Osteoblast (primary cell): Measurements from ENCODE around the gene ISOC1. TPM values are rescaled to one million over a fixed set of nuclear protein-coding genes. Genes with fewer than 3 reads are reported as not detected.

Experiments used
- DNase-seq: peaks from one replicate; pipeline ENCODE4 v3.0.0; 2011; ENCODE audit warnings: low spot score, mixed read lengths; ENCODE audit not compliant: insufficient read length; ENCODE audit errors: missing footprints
- H2AFZ ChIP-seq: 2 replicates; pipeline ENCODE4 v1.6.0; 2011; ENCODE audit warnings: mild to moderate bottlenecking, low read length
- H3K27ac ChIP-seq: 2 replicates; pipeline ENCODE4 v1.5.1; 2011; ENCODE audit warnings: mild to moderate bottlenecking, low read depth, low read length, moderate library complexity
- H3K27me3 ChIP-seq: 2 replicates; pipeline ENCODE4 v1.6.0; 2012; ENCODE audit warnings: mild to moderate bottlenecking, control low read depth, inconsistent platforms, low read length, moderate library complexity; ENCODE audit not compliant: insufficient read depth
- H3K36me3 ChIP-seq: 2 replicates; pipeline ENCODE4 v1.5.1; 2011; ENCODE audit warnings: mild to moderate bottlenecking, low read length, control low read depth, moderate library complexity; ENCODE audit not compliant: insufficient read depth
- H3K4me1 ChIP-seq: 2 replicates; pipeline ENCODE4 v1.5.1; 2011; ENCODE audit warnings: mild to moderate bottlenecking, low read length, control low read depth, moderate library complexity; ENCODE audit not compliant: insufficient read depth
- H3K4me2 ChIP-seq: 2 replicates; pipeline ENCODE4 v1.6.0; 2011; ENCODE audit warnings: mild to moderate bottlenecking, low read length; ENCODE audit not compliant: insufficient read depth
- H3K4me3 ChIP-seq: fragments of 200-600 bp; sonication (generic); 3 replicates; pipeline ENCODE4 v1.5.1; 2012; ENCODE audit warnings: mild to moderate bottlenecking, low read length, inconsistent platforms; ENCODE audit not compliant: insufficient read depth
- H3K79me2 ChIP-seq: 2 replicates; pipeline ENCODE4 v1.6.0; 2012; ENCODE audit warnings: mild to moderate bottlenecking, low read length, control low read depth, inconsistent platforms; ENCODE audit not compliant: insufficient read depth
- H3K9me3 ChIP-seq: 2 replicates; pipeline ENCODE4 v1.5.1; 2011; ENCODE audit warnings: low read depth, low read length, control low read depth
- H4K20me1 ChIP-seq: 2 replicates; pipeline ENCODE4 v1.6.0; 2012; ENCODE audit warnings: mild to moderate bottlenecking, low read length, control low read depth; ENCODE audit not compliant: insufficient read depth
- total RNA-seq: library from RNA; depleted of rRNA; stranded (reverse); fragments of >200 nt; gene quantifications from 2 replicates; pipeline ENCODE4 v1.2.3, GENCODE V29; 2012
- TF ChIP-seq, protein P1 (sequence below): IDR thresholded peaks from 2 replicates; pipeline ENCODE4 v1.5.1; 2011; ENCODE audit warnings: mild to moderate bottlenecking, low read depth, low read length, moderate library complexity; ENCODE audit errors: extremely low read depth

Gene ISOC1
- 7.7 and 9.8 TPM in 2 replicates for total RNA-seq

DNA sequence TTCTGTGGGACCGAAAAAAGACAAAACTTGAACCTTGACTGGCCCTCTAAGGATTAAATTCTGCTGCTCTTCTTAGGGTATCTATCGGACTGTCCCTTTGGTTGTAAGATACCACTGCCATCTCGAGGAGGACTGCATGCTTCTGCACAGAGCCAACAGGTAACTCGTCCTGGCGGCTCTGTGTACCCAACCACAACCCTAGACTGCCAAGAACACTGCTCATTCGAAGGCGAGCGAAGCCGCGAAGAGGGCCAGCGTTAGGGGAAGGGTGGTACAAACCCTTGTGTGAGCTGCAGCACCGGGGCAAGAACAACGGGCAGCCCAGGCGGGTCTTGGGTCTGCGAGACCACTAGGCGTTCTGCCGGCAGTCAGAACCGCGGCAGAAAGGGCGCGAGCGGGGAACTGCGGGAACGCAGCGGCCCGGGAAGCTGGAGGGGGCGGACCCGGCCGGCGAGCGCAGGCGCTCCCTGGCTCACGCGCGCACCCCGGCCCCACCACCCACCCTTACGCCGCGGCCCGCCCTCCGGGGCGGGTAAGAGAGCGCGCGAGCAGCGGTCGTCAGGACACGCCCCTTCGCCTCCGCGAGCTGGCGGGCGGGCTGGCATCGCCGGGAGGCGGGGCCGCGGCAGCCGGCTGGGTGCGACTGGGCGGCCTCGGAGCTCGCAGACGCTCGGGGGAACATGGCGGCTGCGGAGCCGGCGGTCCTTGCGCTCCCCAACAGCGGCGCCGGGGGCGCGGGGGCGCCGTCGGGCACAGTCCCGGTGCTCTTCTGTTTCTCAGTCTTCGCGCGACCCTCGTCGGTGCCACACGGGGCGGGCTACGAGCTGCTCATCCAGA is at the start of gene ISOC1:
Gene ISOC1, plus strand, starts transcription at position 663 of the 837 bp plus-strand sequence. Its CDS starts 18 bp downstream, at position 681.
- peak; percentile 98 for DNase-seq
- Histone ChIP-seq H3K4me3 (peak within 1 kb of the TSS; percentile 88), H3K27me3 (peaks cover 7% of the 10 kb centered on the region), H2AFZ (peak within 1 kb of the TSS; percentile 98), H3K9me3 (no peaks in the 10 kb centered on the region), H3K27ac (peak within 1 kb of the TSS; percentile 51), H3K79me2 (peaks cover 7% of the 10 kb centered on the region), H3K4me2 (peak within 1 kb of the TSS; percentile 90), H3K36me3 (no peaks in the 10 kb centered on the region), H3K4me1 (peaks cover 9% of the 10 kb centered on the region), H4K20me1 (no peaks in the 10 kb centered on the region)
- TF ChIP-seq, protein P1, sequence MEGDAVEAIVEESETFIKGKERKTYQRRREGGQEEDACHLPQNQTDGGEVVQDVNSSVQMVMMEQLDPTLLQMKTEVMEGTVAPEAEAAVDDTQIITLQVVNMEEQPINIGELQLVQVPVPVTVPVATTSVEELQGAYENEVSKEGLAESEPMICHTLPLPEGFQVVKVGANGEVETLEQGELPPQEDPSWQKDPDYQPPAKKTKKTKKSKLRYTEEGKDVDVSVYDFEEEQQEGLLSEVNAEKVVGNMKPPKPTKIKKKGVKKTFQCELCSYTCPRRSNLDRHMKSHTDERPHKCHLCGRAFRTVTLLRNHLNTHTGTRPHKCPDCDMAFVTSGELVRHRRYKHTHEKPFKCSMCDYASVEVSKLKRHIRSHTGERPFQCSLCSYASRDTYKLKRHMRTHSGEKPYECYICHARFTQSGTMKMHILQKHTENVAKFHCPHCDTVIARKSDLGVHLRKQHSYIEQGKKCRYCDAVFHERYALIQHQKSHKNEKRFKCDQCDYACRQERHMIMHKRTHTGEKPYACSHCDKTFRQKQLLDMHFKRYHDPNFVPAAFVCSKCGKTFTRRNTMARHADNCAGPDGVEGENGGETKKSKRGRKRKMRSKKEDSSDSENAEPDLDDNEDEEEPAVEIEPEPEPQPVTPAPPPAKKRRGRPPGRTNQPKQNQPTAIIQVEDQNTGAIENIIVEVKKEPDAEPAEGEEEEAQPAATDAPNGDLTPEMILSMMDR = no peak

- TF ChIP-seq, protein P1 = no peak
- H3K79me2 ChIP-seq = no peaks in the 10 kb centered on the region
- H3K4me1 ChIP-seq = no peaks in the 10 kb centered on the region
- H3K36me3 ChIP-seq = no peaks in the 10 kb centered on the region
- H3K4me2 ChIP-seq = no peak overlapping the region
- H3K27ac ChIP-seq = no peak overlapping the region
- H2AFZ ChIP-seq = no peak overlapping the region
- H3K4me3 ChIP-seq = no peak overlapping the region
- H3K9me3 ChIP-seq = peaks cover 3% of the 10 kb centered on the region
- no peak for DNase-seq
- no peaks in the 10 kb centered on the region for H3K27me3 ChIP-seq
- no peaks in the 10 kb centered on the region for H4K20me1 ChIP-seq
These were observed 48.4 kb upstream of the ISOC1 start for GRCh38 chr5:129046151-129046550.

GRCh38 chr5:129048509-129048908 is 46.0 kb upstream of the ISOC1 start:
- H3K27me3 ChIP-seq = no peaks in the 10 kb centered on the region
- H3K79me2 ChIP-seq = no peaks in the 10 kb centered on the region
- no peaks in the 10 kb centered on the region for H3K4me1 ChIP-seq
- no peak overlapping the region for H2AFZ ChIP-seq
- no peak overlapping the region for H3K27ac ChIP-seq
- H3K4me3 ChIP-seq = no peak overlapping the region
- TF ChIP-seq, protein P1 = no peak
- H3K4me2 ChIP-seq = no peak overlapping the region
- peaks cover 1% of the 10 kb centered on the region for H3K9me3 ChIP-seq
- no peaks in the 10 kb centered on the region for H4K20me1 ChIP-seq
- H3K36me3 ChIP-seq = no peaks in the 10 kb centered on the region
- DNase-seq = no peak

- DNase-seq = no peak
- H3K27ac ChIP-seq = no peak overlapping the region
- no peak overlapping the region for H3K4me3 ChIP-seq
- no peak overlapping the region for H3K4me2 ChIP-seq
- TF ChIP-seq, protein P1 = no peak
- no peak overlapping the region for H2AFZ ChIP-seq
- no peaks in the 10 kb centered on the region for H3K4me1 ChIP-seq
- H3K27me3 ChIP-seq = no peaks in the 10 kb centered on the region
- no peaks in the 10 kb centered on the region for H3K9me3 ChIP-seq
- no peaks in the 10 kb centered on the region for H4K20me1 ChIP-seq
- no peaks in the 10 kb centered on the region for H3K79me2 ChIP-seq
- H3K36me3 ChIP-seq = no peaks in the 10 kb centered on the region
These were observed 45.3 kb upstream of the ISOC1 start for GRCh38 chr5:129049126-129049799.
